GM18868 (cell line): ENCODE data around the gene USP44.
"Not testable (repeated sequence)": the region's sequence is repeated elsewhere in the genome, so short reads cannot be mapped to it uniquely, and the experiment has no call there.

Experiments
- ATAC-seq: cut with Tn5 transposase; IDR thresholded peaks from one replicate; pipeline ENCODE4 v1.9.1; 2021; ENCODE audit warnings: mild to moderate bottlenecking, moderate library complexity; ENCODE audit not compliant: unreplicated experiment

USP44 gene

GRCh38 chr12:95511977-95512376 is 39.3 kb downstream of the USP44 start:
- no peak for ATAC-seq

DNA sequence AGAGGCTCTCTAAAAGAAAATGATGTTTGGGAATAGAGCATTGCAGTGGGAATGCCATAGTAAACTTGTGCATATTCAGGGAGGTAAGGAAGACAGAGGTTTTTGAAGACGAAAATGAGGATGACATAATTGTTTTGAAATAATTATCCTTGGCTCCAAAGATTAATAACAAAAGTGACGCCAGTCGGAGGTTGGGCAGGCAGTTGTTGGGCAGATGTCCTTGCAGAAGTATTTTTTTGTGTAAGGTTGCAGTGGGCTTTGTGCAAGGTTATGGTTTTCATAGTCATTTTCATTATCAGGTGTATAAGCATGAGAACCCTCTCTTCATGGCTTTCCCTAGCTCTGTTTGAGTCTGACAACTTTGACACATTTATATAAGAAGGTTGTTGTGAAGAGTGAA is 42.0 kb downstream of the USP44 start:
- ATAC-seq, result no peak

GRCh38 chr12:95506707-95507523 is 44.4 kb downstream of the USP44 start:
- ATAC-seq, result no peak

GRCh38 chr12:95505039-95505438 is 46.2 kb downstream of the USP44 start:
- no peak for ATAC-seq

DNA sequence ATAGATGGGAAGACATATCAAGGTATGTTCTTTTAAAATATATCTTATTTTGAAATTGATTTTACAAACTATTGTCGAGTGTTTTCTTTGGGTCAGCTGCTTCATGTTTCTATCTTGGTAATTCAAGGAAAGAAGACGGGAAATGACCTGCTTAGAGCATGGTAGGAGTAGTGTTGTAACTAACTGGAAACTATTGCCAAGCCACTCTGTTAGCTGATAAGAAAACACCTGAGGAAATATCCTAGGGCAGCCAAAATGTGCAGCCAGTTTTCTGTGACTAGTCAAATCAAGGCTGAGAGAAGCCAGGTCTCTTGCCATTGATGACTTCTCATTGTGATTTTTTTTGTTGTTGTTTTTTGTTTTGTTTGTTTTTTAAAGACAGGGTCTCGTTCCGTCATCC is 47.1 kb downstream of the USP44 start:
- no peak for ATAC-seq

GRCh38 chr12:95499772-95500171 is 51.5 kb downstream of the USP44 start:
- ATAC-seq, result no peak

- ATAC-seq, result no peak
These were observed 52.3 kb downstream of the USP44 start for GRCh38 chr12:95498968-95499367.

GRCh38 chr12:95497031-95497430 is 54.2 kb downstream of the USP44 start:
- ATAC-seq, result no peak

DNA sequence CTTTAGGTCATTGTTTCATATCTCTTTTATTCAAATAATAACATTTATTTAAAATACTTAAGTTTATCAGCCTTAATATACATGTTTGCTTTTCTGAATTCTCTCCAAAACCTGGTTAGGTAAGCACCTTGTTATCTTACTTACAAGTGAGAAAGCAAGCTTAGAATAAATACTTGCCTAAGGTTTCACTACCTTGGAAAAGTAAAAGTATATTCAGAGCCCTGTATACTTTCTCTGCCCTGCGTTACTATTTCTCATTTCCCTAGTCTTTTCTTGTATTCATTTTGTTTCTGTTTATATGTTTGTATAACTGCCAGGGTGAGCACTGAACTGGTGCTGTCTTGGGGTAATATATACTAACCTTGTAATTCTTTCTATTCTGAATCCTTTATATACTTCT is 55.8 kb downstream of the USP44 start:
- ATAC-seq, result no peak

GRCh38 chr12:95494888-95495287 is 56.4 kb downstream of the USP44 start:
- no peak for ATAC-seq

- ATAC-seq, result no peak
These were observed 58.8 kb downstream of the USP44 start for GRCh38 chr12:95492462-95492861.

- no peak for ATAC-seq
These were observed 64.3 kb downstream of the USP44 start for GRCh38 chr12:95487024-95487423.

GRCh38 chr12:95484524-95484923 is 66.8 kb downstream of the USP44 start:
- ATAC-seq, result no peak

GRCh38 chr12:95482564-95482963 is 68.7 kb downstream of the USP44 start:
- not testable (repeated sequence) for ATAC-seq

- no peak for ATAC-seq
These were observed 69.4 kb downstream of the USP44 start for GRCh38 chr12:95481888-95482287.

DNA sequence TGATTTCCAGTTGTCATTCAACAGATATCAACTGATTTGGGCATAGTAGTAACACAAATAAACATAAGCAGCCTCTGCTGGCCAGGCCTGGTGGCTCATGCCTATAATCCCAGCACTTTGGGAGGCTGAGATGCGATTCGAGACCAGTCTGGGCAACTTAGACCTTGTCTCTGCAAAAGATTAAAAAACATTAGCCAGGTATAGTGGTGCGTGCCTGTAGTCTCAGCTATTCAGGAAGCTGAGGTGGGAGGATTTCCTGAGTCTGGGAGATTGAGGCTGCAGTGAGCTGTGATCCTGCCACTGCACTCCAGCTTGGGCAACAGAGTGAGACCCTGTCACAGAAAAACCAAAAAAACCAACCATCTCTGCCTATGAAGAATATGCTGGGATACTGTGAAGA is 70.2 kb downstream of the USP44 start:
- no peak for ATAC-seq

DNA sequence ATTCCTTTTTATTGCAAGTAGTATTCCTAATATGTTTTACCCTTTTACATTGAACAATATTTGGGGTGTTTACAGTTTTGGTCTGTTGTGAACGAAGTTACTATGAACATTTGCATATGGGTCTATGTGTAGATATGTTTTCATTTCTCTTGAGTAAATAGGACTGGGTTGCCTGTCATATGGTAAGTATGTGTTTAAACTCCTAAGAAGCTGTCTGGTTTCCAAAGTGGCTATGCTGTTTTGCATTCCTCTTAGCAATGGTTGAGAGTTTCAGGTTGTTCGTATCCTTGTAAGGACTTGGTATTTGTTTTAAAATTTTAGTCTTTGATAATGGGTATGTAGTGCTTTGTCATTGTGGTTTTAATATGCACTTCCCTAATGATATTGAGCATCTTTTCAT is 71.0 kb downstream of the USP44 start:
- no peak for ATAC-seq

DNA sequence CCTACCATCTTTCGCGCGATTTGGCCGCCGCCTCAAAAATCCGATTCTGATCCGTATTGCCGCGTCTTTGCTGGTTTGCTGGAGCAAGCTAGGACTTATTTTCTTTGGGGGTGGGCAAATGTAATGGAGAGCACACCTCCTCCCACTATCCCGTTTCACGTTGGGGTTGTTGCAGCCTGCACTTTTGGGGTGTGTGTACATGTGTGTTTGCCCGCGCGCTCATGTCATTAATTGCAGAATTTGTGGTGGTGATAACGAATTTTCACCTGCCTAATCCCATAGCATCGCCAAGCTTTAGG is 76.7 kb downstream of the USP44 start:
- ATAC-seq, result no peak

DNA sequence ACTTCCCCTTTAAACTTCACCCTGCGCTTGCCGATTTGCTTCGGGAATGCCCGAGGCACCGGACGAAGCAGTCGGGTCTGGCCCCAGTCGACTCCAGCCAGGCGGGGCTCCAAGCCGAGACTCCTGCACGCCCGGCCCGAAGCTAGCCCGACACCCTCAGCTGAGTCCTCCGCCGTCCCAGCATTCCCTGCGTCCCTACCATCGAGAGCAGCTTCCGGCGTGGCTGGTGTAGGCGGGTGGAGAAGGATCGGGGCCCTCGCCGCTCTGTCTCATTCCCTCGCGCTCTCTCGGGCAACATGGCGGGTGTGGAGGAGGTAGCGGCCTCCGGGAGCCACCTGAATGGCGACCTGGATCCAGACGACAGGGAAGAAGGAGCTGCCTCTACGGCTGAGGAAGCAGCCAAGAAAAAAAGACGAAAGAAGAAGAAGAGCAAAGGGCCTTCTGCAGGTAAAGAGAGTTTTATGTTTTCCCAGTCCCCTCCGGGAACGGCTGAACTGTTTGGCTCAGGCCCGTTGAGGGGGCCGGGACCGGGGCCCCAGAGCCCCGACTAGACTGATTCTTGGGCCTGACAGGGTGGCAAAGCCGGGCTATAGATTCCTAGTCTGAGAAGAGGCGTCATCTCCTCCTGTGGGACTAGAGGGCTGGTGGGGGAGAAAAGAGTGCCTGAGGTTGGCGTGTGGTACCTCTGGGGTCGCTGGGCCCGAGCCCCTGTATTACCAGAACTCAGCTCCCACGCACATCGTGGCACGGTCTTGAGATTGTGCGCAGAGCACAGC is 77.2 kb downstream of the USP44 start, which contains the start of gene METAP2:
Gene METAP2 (plus strand): TSS at position 269 of the 776 bp plus-strand sequence. CDS start 28 bp downstream, at position 297.
- ATAC-seq, result peak; percentile 98

DNA sequence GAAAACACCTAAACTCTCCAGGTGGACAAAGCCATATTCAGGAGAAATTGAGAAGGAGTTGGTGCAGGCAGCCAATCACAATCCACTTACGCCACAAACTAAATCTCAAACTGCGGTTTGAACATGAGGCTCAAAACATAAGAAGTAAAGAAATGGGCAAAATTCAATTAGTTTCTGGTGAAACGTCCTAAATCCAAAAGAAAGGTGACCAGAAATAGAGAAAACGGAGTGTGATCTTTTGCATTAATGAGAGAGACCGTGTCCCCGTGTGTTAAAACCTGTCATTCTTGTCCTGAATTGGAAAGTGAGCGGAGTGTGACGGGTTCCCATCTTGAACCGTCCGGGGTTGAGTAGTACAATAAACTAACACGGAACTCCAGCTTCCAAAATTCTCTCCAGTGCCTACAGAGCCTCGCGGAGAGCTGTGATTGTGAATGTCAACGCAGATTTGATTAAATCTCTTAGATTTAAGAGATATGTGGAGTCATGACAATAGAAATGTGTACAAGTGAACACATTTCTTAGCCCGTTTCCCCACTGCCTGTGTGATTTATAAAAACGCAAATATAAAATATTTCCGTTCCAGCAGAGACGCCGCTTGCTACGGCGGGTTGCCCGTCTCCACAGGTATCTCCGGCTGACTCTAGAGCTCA is 77.9 kb downstream of the USP44 start:
- peak; percentile 32 for ATAC-seq

DNA sequence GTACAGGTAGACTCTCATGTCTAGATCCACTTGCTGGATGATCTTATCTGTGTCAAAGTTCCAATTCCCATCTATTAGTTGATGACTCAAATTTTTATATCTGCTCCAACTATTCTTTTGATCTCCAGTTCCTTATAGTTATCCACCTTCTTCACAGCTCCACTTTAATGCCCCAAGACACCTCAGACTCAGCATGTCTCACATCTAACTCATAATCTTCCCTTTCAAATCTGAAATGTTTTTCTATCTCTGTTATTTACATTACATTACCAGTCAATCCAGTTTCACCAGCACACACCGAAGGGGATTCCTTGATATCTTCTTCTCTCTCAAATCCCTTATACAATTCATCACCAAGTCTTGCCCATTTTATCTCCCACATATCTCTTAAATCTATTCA is 81.0 kb downstream of the USP44 start:
- ATAC-seq, result no peak
